GM08714 (cell line): ENCODE measurements around the gene GPR107.

ENCODE experiments used
- H3K4me3 ChIP-seq: fragments of 200-500 bp; sonication (Bioruptor generic); 2 replicates; pipeline ENCODE4 v1.5.1; 2014; ENCODE audit warnings: mild to moderate bottlenecking, low read length, inconsistent platforms
- ZNF274 ChIP-seq: IDR thresholded peaks from 2 replicates; pipeline ENCODE4 v1.6.1; 2012; ENCODE audit warnings: mild to moderate bottlenecking, low read depth, low read length

The GPR107 gene

DNA sequence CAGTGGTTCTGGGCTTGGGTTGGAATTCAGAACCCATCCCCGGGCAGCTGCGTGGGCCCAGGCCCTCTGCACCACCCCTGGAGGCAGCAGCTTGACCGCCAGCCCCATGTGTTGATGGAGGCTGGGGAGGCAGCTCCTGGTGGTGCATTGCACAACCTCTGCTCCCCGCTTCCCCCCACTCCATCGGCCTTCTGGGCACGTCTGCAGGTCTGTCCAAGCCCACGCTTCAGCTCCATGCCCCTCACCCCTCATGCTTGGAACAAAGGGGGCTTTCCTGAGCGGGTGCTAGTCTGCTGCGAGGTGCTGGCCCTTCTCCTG lies 119.9 kb downstream of the GPR107 start:
- H3K4me3 ChIP-seq = no peak overlapping the region
- no peak for TF ChIP-seq ZNF274

- TF ChIP-seq ZNF274 = no peak
Measured at GRCh38 chr9:130174025-130174424, 120.3 kb downstream of the GPR107 start.

GRCh38 chr9:130174920-130175321 lies 121.2 kb downstream of the GPR107 start:
- H3K4me3 ChIP-seq = no peak overlapping the region
- TF ChIP-seq ZNF274 = no peak

More at GRCh38 chr9:130174025-130174424, 120.3 kb downstream of the GPR107 start:
- no peak overlapping the region for H3K4me3 ChIP-seq

- H3K4me3 ChIP-seq = no peak overlapping the region
- TF ChIP-seq ZNF274 = no peak
Measured at GRCh38 chr9:130175355-130175754, 121.6 kb downstream of the GPR107 start.

- TF ChIP-seq ZNF274 = no peak
- no peak overlapping the region for H3K4me3 ChIP-seq
Measured at GRCh38 chr9:130176760-130177159, 123.1 kb downstream of the GPR107 start.

- no peak for TF ChIP-seq ZNF274
Measured at GRCh38 chr9:130177898-130178805, 124.4 kb downstream of the GPR107 start.

DNA sequence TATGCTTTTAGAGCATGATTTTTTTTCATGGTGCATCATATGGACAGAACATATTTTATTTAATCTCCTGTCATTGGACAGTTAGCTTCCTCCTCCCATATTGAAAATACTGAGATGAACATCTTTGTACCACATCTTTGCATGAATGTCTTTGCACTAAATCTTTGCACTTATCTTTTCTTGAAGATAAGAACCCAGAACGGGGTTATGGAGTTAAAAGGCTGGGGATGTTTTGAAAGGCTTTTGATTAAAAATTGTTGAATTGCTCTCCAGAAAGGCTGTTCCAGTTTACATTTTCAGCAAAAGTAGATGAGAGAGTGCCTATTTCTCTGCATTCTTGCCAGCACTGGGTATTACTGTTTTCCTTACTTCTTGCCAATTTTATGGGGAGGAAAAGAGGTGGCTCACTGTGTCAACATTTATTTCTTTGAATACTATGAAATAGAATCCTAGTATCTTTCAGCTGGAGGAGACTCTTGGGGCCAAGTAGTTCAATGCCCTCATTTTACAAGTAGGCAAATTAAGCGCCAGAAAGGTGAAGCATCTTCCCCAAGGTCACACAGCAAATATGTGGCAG lies 125.7 kb downstream of the GPR107 start:
- no peak overlapping the region for H3K4me3 ChIP-seq
- no peak for TF ChIP-seq ZNF274

More at GRCh38 chr9:130177898-130178805, 124.4 kb downstream of the GPR107 start:
- H3K4me3 ChIP-seq = no peak overlapping the region

DNA sequence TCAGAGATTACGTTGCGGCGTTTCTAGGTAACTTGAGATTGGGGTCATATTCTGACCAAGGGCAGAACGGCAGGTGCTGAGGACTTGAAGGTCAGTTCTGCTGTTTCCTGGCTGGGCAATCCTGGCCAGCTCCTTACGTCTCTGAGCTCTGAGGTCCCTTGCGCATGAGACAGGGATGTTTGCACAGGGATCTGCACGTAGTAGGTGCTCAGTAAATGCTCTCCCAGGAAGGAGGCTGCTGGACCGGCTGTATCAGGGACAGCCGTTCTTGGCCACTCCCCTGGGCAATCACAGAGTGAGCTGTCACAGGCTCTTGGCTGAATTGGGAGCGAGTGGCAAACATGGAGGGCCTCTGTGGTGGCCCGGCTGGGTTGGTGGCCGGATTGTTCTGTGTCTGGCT lies 126.8 kb downstream of the GPR107 start:
- no peak overlapping the region for H3K4me3 ChIP-seq
- no peak for TF ChIP-seq ZNF274

- TF ChIP-seq ZNF274 = no peak
Measured at GRCh38 chr9:130181678-130182380, 128.1 kb downstream of the GPR107 start.

DNA sequence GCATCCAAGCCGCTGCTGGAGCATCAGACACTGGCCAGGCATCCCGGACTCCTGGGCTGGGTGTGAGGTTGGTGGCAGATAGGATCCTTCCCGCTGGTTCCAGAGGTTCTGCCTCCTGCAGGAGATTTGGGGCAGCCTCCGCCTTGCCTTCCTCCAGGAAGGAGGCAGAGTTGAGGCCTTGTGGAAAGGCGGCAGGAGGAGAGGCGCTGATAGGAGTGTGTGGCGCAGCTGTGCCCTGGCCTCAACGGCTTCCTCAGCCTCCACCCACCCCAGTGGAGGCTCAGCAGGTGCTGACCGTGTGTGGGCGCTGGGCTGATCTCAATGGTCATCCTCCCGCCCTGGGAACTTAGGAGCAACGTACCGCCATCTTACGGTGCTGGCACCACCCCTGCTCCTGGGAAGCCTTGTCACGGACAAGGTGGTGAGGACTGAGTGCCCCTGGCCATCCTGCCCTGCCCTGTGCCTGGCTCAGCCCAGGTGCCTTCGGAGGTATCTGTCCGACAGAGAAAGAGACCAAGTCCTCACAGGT lies 128.7 kb downstream of the GPR107 start:
- no peak for TF ChIP-seq ZNF274
- H3K4me3 ChIP-seq = no peak overlapping the region

More at GRCh38 chr9:130181678-130182380, 128.1 kb downstream of the GPR107 start:
- no peak overlapping the region for H3K4me3 ChIP-seq

DNA sequence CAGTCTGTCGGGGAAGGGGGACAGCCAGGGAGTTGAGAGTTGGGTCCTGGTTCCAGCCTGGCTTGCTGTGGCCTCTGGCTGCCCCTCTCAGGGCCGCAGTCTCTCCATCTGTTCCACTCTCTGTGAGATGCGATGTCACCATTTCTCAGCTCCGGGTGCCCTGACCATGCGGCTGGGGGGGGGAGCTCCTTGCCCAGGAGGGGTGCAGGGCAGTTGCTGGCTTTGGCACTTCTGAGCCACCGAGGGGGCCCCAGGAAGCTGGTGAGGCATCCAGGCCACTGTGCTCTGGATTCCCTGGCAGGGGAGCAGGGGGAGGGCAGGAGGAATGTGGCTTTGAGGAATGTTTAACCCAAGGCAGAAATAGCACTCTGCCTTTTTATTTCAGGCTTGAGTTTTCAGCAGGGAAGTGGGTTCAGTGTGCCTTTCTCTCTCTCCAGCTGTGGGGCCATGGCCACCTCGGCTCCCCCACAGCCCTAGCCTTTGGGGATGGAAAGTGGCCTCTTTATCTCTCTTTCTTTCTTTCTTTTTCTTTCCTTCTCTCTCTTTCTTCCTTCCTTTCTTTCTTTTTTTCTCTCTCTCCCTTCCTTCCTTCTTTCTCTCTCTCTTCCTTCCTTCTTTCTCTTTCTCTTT lies 129.5 kb downstream of the GPR107 start:
- TF ChIP-seq ZNF274 = no peak
- H3K4me3 ChIP-seq = no peak overlapping the region

DNA sequence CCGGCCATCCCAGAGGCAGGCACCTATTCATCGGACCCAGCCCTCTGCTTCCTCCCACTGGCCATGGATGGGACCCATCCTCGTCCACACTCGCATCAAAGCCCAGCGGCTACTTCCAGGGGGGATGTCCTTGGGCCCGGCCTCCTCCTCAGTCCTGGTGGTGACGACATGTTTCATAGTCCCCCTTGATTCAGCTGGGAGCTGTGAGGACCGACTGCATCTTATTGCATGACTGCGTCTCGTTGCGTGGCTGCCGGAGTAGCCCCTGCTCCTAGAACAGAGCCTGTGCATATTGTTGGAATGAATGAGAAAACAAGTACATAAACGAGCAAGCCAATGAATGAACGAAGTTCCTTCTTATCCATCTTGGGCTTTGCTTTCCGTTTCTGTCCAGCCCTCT lies 131.3 kb downstream of the GPR107 start:
- no peak for TF ChIP-seq ZNF274
- H3K4me3 ChIP-seq = no peak overlapping the region

- no peak for TF ChIP-seq ZNF274
- no peak overlapping the region for H3K4me3 ChIP-seq
Measured at GRCh38 chr9:130185490-130186031, 131.9 kb downstream of the GPR107 start.

GRCh38 chr9:130186051-130186450 lies 132.3 kb downstream of the GPR107 start:
- no peak for TF ChIP-seq ZNF274
- H3K4me3 ChIP-seq = no peak overlapping the region
